ENCODE measurements around the gene FGF21.
A peak's percentile ranks its signal among the peaks of the same experiment; 100 is the strongest.

FGF21 gene

DNA sequence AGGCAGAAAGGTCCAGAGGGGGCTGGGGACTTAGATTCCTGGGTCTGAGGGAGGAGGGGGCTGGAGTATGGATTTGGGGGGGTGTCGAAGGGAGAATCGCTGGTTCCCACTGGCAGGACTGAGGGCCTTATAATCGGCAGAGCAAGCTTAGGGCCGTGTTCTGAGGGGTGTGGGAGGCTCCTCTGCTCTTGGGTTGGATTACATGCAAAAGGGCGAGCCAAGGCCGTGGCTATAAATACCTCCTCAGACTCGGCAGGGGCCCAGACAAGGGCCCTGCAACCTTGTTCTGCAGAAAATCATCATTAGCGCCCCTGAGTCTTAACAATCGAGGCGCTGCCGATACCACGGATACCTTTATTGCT is 35.1 kb upstream of the FGF21 start:
- no peak for DNase-seq (ENCODE audit: extremely low read depth, low read depth)
- TF ChIP-seq, protein P1, sequence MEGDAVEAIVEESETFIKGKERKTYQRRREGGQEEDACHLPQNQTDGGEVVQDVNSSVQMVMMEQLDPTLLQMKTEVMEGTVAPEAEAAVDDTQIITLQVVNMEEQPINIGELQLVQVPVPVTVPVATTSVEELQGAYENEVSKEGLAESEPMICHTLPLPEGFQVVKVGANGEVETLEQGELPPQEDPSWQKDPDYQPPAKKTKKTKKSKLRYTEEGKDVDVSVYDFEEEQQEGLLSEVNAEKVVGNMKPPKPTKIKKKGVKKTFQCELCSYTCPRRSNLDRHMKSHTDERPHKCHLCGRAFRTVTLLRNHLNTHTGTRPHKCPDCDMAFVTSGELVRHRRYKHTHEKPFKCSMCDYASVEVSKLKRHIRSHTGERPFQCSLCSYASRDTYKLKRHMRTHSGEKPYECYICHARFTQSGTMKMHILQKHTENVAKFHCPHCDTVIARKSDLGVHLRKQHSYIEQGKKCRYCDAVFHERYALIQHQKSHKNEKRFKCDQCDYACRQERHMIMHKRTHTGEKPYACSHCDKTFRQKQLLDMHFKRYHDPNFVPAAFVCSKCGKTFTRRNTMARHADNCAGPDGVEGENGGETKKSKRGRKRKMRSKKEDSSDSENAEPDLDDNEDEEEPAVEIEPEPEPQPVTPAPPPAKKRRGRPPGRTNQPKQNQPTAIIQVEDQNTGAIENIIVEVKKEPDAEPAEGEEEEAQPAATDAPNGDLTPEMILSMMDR (IDR thresholded peaks at IDR 0.05; ENCODE audit: low read depth, low read length, missing control alignments) = no peak
- peak overlapping the region; percentile 56 for H3K4me3 ChIP-seq (replicated peaks; ENCODE audit: low read depth, low read length)

DNA sequence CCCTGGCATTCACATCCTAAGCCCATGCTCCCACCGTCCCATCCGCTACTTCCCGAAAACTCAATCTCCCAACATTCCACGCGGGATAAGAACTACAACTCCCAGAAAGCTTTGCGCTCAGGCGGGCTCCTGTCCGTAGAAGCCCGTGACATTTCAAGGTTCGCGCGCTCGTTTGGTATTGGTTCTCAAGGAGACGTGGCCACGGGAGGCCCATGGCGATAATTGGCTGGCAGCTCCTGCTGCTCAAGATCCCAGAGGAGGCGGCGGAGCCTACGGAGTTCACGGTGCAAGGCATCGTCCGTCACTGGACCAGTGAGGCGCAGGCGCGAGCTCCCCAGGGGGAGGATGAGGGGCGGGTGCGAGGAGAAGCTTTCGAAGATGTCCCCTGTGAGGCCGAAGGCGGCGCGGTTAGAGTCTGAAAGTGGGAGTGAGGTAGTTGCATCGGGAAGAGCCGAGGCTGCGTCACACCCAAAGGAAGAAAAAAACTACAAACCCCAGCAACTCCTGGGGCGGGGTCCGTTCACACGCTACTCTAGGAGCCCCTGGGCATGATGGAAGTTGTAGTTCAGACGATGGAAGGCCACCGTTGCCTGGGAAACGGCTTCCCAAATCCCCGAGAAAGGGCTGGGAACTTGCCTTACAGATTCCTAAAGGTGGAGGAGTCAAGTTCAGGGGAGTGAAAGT is 34.6 kb upstream of the FGF21 start:
- TF ChIP-seq, protein P1 (IDR thresholded peaks at IDR 0.05; ENCODE audit: low read depth, low read length, missing control alignments) = no peak
- DNase-seq (ENCODE audit: extremely low read depth, low read depth) = peak; percentile 97
- H3K4me3 ChIP-seq (replicated peaks; ENCODE audit: low read depth, low read length) = peak overlapping the region; percentile 56

DNA sequence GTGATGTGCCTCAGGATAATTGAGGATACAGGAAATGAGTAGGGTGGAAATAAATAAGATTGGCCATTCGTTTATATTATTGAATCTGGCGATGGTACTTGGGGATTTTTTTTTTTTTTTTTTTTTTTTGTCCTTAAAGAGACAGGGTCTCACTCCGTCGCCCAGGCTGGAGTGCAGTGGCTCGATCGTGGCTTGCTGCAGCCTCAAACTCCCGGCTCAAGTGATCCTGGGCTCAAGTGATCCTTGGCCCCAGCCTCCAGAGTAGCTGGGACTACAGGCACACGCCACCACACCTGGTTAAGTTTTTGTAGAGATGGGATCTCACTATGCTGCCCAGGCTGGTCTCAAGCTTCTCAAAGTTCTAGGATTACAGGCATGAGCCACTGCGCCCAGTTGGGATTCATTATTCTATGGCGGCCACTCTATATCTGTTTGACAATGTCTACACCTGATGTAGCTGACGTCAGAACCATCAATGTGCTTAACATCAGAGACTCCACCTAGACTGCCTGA is 33.1 kb upstream of the FGF21 start:
- DNase-seq (ENCODE audit: extremely low read depth, low read depth) = no peak
- TF ChIP-seq, protein P1 (IDR thresholded peaks at IDR 0.05; ENCODE audit: low read depth, low read length, missing control alignments) = no peak
- H3K4me3 ChIP-seq (replicated peaks; ENCODE audit: low read depth, low read length) = no peak overlapping the region

DNA sequence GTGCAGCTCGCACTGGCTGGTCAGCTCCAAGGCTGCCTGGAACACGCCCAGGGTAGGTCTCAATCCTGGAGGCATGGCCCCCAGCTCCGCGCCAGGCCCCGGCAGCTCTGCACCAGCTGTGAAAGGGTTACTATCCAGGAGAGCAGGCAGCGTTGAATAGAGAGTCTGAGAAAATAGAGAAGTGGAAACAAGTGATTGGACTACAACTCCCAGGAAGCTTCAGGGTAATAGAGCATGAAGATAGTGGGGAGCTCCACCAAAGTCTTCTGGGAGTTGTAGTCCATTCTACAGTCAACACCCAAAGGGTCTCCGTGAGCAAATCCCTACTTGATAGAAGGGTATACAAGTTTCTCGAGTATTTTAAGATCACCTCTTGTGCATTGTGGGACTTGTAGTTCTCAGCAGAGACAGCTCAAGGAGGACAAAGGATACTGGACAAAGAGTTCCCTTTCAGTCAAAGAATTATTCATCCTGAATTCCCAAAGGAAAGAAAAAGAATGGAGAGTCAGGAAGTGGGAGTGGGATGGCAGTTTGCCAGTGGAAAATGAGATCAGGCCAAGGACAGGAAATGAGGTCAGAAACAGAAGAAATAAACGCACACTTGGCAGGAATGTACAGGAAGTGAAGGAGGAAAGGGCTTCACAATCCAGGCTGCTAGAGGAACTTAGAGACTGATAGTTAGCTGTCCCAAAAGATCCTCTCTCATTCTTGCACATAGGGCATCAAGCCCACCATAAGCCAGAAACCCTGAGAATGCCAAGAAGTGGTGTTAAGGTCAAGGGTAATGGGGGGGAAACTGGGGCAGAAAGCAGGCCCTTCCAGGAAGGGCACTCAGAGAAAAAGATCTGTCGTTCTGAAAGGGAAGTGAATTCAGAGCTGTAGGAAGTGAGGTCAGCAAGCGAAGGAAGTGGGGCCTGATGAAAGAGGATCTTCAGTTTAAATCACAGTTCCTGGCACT is 30.2 kb upstream of the FGF21 start:
- no peak overlapping the region for H3K4me3 ChIP-seq (replicated peaks; ENCODE audit: low read depth, low read length)
- TF ChIP-seq, protein P1 (IDR thresholded peaks at IDR 0.05; ENCODE audit: low read depth, low read length, missing control alignments) = no peak
- DNase-seq (ENCODE audit: extremely low read depth, low read depth) = peak; percentile 91

DNA sequence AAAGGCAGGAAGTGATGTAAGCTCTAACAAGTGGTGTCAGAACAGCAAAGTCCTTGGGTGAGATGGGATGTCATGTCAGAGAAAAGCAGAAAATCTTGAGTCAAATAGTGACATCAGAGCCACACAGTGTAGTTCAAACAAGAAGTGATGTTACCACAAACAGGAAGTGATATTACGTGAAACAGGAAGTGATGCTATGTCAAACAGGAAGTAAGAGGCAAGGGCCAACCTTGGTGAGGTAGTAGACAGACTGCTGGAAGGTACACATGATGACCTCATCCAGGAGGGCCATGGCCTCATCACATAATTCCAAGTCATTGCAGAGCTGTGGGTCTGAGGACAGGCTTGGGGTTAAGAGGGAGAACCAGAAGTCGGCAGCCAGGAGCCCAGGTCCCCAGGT is 28.8 kb upstream of the FGF21 start:
- H3K4me3 ChIP-seq (replicated peaks; ENCODE audit: low read depth, low read length) = no peak overlapping the region
- TF ChIP-seq, protein P1 (IDR thresholded peaks at IDR 0.05; ENCODE audit: low read depth, low read length, missing control alignments) = no peak
- DNase-seq (ENCODE audit: extremely low read depth, low read depth) = no peak

DNA sequence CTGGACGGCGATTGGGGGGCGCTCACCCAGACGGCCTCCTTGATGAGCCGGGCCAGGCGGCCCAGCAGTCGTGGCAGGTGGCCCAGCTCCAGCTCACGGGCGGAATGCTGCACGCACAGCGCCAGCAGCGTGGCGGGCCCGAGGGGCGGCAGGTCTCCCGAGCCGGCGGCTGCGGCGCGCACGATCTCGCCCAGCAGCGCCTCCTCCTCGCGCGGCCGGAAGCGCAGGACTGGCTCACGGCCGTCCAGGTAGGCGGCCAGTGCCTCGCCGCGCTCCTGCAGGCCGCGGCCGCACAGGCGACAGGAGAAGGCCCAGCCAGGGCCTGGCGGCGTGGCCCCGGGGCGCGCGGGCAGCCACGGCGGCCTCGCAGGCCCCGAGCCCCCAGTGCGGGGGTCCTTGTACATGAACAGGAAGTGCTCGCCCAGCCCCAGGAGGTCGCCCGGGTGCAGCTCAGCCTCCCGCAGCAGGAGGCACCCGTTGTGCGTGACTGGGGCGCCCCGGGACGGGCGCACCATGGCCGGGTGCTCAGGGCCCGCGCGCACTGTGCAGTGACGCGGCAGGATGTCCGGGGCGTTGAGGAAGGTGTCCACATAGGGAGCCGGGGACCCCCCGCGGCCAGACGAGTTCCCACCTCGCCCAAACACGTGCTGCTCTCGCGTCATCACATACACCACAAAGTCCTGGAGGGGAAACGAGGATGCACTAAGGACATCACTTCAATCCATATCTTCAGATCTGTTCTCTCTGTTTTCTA is 26.2 kb upstream of the FGF21 start:
- no peak overlapping the region for H3K4me3 ChIP-seq (replicated peaks; ENCODE audit: low read depth, low read length)
- TF ChIP-seq, protein P1 (IDR thresholded peaks at IDR 0.05; ENCODE audit: low read depth, low read length, missing control alignments) = no peak
- DNase-seq (ENCODE audit: extremely low read depth, low read depth) = no peak
